ENCODE measurements around the gene METTL25.

- TF ChIP-seq EZH2 (IDR thresholded peaks at IDR 0.05; ENCODE audit: low read depth), result no peak
- TF ChIP-seq CTCF (conservative IDR thresholded peaks at IDR 0.05), result no peak
Observed at GRCh38 chr12:82461836-82462235, 103.5 kb downstream of the METTL25 start.
